Measurements from ENCODE around the gene CD2AP.
A peak's percentile ranks its signal among the peaks of the same experiment; 100 is the strongest.
"Not testable (repeated sequence)": the region's sequence is repeated elsewhere in the genome, so short reads cannot be mapped to it uniquely, and the experiment has no call there.

Gene CD2AP

DNA sequence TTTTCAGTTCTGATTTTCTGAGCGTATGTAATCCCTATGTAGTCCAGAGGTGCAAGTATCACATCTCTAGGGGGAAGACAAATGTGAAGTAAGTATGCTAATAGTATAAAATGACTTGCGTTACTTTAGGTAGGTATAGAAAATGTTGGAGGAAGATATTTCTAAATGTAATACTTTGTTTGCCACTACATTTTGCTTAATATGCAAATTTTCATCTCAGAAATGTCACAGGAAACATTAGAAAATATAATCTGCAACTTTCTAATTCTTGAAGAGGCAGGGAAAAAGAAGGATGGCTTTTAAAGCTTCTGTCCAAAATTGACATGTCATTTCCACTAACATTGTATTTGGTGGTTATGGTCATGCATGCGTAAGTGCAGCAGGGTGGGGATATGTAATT, 85.6 kb downstream of the CD2AP start:
- in situ Hi-C loops (cut with HindIII; ENCODE audit: low pct_unique_long_range_greater_than_20kb, low sequenced_read_pairs) = no loop called here
- no peak for DNase-seq (ENCODE audit: low read depth in 1 of 2, low spot score in 1 of 2)
- no peak for TF ChIP-seq JUND (IDR thresholded peaks at IDR 0.05; ENCODE audit: low read depth)

DNA sequence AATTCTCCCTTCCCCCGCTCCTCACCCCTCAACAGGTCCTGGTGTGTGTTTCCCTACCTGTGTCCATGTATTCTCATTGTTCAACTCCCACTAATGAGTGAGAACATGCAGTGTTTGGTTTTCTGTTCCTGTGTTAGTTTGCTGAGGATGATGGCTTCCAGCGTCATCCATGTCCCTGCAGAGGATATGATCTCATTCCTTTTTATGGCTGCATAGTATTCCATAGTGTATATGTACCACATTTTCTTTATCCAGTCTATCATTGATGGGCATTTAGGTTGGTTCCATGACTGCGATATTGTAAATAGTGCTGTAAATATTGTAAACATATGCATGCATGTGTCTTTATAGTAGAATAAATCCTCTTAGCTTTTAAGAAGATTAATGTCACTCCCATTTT, 89.0 kb downstream of the CD2AP start:
- DNase-seq (ENCODE audit: low read depth in 1 of 2, low spot score in 1 of 2); in situ Hi-C loops (cut with HindIII; ENCODE audit: low pct_unique_long_range_greater_than_20kb, low sequenced_read_pairs): not testable (repeated sequence)

DNA sequence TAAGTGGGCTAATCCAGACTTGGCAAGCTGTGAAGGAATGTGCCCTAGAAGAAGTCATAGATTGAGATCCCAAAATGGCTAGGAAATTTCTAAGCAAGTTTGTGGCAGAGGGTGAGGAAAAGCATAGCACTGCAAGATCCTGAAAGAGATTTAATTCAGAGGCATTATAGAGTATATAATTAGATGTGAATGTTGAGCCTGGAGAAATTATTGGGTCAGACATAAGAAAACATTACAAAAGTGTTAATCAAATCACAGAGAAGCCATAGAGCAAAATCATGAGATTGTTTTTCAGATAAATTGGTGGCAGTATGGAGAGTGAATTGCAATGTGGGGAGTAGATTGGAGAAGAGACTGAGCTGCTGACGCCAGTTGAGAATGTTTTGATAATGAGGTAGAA, 90.0 kb downstream of the CD2AP start:
- TF ChIP-seq JUND (IDR thresholded peaks at IDR 0.05; ENCODE audit: low read depth) = no peak
- no peak for DNase-seq (ENCODE audit: low read depth in 1 of 2, low spot score in 1 of 2)
- in situ Hi-C loops (cut with HindIII; ENCODE audit: low pct_unique_long_range_greater_than_20kb, low sequenced_read_pairs) = no loop called here

DNA sequence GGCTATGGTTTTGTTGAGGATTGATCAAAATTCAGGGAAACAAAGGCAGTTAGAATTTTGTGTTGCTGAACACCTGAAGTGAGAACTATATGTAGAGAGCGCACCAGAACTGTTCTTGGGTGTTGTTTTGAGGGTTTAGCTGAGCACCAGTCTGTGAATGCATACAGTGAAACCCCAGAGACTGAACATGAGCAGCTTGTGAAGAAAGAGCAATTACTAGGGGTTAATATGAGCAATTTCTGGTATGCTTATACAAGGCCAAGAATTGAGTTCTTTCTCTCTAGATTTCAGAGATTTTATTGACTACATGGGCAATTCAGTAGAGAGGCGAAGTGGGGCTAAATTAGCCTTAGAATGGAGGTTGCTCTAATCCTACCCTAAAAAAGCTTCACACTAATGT, 93.9 kb downstream of the CD2AP start:
- in situ Hi-C loops (cut with HindIII; ENCODE audit: low pct_unique_long_range_greater_than_20kb, low sequenced_read_pairs) = no loop called here
- no peak for DNase-seq (ENCODE audit: low read depth in 1 of 2, low spot score in 1 of 2)
- TF ChIP-seq JUND (IDR thresholded peaks at IDR 0.05; ENCODE audit: low read depth) = no peak

DNA sequence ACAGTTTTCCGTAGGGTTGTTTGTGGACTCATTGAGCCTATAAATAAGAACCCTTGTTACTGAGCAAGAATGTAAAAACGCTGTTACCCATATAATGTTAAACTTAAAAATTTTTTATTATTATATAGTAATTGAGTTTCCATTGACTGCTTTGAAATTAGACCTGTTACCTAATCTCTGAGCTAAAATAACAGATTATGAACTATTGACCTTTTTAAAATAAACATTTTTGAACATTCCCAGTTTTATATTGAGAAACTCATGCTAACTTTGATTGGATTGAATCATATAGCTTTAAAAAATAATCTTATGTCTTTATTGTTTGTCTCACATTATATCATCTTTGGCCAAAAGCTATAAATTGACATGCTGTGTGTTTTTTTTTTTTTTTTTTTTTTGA, 95.5 kb downstream of the CD2AP start:
- in situ Hi-C loops (cut with HindIII; ENCODE audit: low pct_unique_long_range_greater_than_20kb, low sequenced_read_pairs) = no loop called here
- DNase-seq (ENCODE audit: low read depth in 1 of 2, low spot score in 1 of 2) = no peak
- no peak for TF ChIP-seq JUND (IDR thresholded peaks at IDR 0.05; ENCODE audit: low read depth)

DNA sequence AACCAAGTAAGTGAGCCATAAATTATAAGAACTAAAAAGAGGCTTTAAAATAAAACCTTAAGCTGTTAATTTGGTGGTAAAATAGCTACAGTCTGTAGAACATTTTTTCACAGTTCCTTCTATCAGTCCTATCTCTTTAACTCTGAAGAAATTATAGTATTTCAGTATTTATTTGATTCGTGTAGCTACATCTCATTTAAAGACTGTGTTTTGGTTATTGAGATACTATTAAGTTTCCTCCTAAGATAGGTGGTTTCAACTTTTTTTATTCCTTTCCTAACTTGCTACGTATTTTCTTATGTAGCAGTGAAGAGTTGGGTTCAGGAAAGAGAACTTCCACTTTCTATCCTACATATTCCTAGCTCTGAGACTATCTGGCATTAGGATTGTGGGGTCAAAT, 97.2 kb downstream of the CD2AP start:
- no peak for DNase-seq (ENCODE audit: low read depth in 1 of 2, low spot score in 1 of 2)
- in situ Hi-C loops (cut with HindIII; ENCODE audit: low pct_unique_long_range_greater_than_20kb, low sequenced_read_pairs) = no loop called here
- TF ChIP-seq JUND (IDR thresholded peaks at IDR 0.05; ENCODE audit: low read depth) = no peak

DNA sequence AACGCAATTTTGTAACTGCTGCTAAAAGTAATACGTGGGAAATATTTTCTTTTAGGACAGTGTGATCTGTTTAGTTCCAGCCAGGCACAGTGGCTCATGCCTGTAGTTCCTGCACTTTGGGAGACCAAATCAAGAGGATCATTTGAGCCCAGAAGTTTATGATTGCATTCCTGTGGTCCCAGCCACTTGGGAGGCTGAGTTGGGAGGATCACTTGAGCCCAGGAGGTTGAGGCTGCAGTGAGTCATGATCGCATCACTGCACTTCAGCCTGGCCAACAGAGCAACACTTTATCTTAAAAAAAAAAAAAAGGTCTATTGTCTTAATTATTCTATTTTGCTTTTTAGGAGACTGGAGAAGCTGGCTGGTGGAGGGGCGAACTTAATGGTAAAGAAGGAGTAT, 101.5 kb downstream of the CD2AP start:
- in situ Hi-C loops (cut with HindIII; ENCODE audit: low pct_unique_long_range_greater_than_20kb, low sequenced_read_pairs) = no loop called here
- no peak for TF ChIP-seq JUND (IDR thresholded peaks at IDR 0.05; ENCODE audit: low read depth)
- DNase-seq (ENCODE audit: low read depth in 1 of 2, low spot score in 1 of 2) = no peak

DNA sequence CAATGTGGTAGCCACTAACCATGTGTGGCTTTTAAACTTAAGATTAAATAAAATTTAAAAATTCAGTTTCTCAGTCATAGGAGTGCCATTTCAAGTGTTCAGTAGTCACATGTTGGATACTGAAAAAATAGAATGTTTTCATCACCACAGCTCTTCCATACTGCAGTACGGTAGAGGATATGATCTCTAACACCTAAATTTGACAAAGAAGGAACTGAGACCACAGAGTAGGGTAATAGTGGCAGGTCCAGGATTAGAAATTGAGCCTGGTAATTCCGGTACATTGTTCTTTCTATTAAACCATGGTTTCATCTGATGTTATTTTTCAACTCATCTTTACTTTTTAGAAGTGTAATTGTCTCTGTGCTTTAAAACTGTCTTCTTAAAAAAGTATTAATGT, 104.0 kb downstream of the CD2AP start:
- in situ Hi-C loops (cut with HindIII; ENCODE audit: low pct_unique_long_range_greater_than_20kb, low sequenced_read_pairs) = no loop called here
- no peak for DNase-seq (ENCODE audit: low read depth in 1 of 2, low spot score in 1 of 2)
- TF ChIP-seq JUND (IDR thresholded peaks at IDR 0.05; ENCODE audit: low read depth) = no peak

DNA sequence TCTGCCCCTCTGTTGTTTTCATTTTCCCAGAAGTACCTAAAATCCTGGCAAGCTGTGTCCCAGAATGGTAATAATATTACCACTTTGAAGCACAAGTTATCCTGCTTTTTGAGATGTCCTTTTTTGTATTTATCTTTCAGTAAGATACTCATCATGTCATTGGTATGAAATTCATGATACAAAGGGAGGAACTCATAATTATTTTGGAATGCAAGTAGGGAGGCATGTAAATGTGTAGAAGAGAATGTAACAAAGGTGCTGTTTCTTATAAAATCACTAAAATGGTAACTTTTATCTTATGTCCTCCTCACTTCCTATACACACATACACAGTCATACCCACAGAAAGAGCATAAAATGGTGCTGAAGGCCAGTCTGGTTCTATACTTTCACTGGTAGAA, 109.9 kb downstream of the CD2AP start:
- TF ChIP-seq JUND (IDR thresholded peaks at IDR 0.05; ENCODE audit: low read depth) = no peak
- no peak for DNase-seq (ENCODE audit: low read depth in 1 of 2, low spot score in 1 of 2)
- in situ Hi-C loops (cut with HindIII; ENCODE audit: low pct_unique_long_range_greater_than_20kb, low sequenced_read_pairs) = no loop called here

DNA sequence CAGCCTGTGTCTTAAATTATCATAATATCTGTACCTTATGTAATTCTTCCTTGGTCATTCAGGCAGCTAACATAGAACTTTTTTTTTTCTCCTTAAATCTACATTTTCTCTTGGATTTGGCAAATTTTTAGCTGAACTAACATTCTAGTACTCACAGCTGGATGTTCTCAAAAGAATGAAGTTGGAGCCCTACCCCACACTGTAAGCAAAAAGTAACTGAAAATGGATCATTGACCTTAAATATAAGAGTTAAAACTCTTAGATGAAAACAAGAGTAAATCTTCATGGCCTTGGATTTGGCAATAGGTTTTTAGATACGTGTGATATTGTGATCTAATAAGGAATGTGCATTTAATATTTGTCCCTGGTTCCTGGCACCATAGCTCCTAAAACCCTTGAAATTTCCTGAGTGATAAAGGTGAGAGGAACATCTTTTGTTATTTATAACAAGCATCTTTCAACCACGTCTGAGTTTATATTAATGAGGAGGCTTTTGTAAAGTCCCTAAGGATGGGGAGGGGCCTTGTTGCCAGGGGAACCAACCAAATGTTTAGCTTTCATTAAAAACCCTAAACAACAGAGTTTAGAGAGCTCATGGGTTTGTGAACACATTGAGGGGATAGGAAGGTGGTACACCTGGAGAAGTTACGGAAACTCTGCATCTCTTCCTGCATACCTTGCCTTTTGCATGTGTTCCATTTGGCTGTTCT, 114.7 kb downstream of the CD2AP start:
- DNase-seq (ENCODE audit: low read depth in 1 of 2, low spot score in 1 of 2) = no peak
- TF ChIP-seq JUND (IDR thresholded peaks at IDR 0.05; ENCODE audit: low read depth) = no peak
- in situ Hi-C loops (cut with HindIII; ENCODE audit: low pct_unique_long_range_greater_than_20kb, low sequenced_read_pairs) = no loop called here

DNA sequence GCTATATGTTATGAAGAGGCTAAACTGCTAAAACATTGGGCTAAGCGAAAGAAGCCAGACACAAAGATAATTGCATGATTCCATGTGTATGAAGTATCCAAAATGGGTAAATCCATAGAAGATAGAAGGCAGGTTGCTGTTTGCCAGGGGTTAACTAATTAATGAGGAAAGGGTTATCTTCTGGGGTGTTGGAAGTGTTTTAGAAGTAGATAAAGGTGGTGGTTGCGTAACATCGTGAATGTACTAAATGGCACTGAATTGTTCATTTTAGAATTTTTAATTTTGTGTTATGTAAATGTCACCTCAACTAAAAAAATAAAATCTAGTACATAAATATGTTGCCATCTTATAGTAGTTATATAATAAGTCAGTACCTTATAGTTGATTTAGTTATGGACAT, 116.4 kb downstream of the CD2AP start:
- TF ChIP-seq JUND (IDR thresholded peaks at IDR 0.05; ENCODE audit: low read depth) = no peak

DNA sequence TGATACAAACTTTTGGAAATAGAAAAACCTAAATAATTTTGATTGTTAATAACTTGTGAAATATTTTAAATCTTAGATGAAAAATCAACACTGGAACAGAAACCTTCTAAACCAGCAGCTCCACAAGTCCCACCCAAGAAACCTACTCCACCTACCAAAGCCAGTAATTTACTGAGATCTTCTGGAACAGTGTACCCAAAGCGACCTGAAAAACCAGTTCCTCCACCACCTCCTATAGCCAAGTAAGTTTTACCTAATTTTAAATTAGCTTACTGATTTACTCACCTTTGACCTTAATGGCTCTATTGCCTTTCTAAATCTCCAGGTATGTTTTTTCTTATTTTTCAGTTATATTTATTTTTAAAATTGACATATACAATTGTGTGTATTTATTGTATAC, 118.2 kb downstream of the CD2AP start:
- in situ Hi-C loops (cut with HindIII; ENCODE audit: low pct_unique_long_range_greater_than_20kb, low sequenced_read_pairs) = no loop called here
- peak; percentile 2 to 72 for DNase-seq (ENCODE audit: low read depth in 1 of 2, low spot score in 1 of 2)
- no peak for TF ChIP-seq JUND (IDR thresholded peaks at IDR 0.05; ENCODE audit: low read depth)

More for the DNA sequence above, 116.4 kb downstream of the CD2AP start:
- in situ Hi-C loops (cut with HindIII; ENCODE audit: low pct_unique_long_range_greater_than_20kb, low sequenced_read_pairs) = no loop called here
- no peak for DNase-seq (ENCODE audit: low read depth in 1 of 2, low spot score in 1 of 2)

DNA sequence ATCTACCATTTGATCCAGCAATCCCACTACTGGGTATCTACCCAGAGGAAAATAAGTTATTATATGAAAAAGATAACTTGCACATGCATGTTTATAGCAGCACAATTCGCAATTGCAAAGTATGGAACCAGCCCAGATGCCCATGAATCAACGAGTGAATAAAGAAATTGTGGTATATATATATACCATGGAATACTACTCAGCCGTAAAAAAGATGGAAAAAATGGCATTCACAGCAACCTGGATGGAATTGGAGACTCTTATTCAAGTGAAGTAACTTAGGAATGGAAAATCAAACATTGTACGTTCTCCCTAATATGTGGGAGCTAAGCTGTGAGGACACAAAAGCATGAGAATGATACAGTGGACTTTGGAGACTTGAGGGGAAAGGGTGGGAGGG, 120.8 kb downstream of the CD2AP start:
- in situ Hi-C loops (cut with HindIII; ENCODE audit: low pct_unique_long_range_greater_than_20kb, low sequenced_read_pairs) = no loop called here

DNA sequence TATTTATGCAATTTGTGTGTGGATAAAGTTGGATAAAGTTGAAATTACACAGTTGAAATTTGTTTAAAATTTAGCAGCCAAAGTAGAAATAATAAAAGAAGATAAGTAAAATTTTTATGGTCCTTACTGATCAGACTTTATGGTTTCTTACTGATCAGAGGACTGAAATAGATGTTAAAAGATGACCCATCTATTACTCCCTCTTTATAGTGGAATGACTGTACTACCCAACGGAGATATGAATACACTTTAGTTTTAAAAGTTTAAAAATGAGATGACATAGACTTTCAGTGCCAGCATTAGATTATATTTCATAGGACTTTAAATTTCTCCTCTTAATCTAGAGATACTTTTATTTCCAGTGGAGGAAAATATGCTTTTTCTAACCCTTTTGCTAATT, 121.9 kb downstream of the CD2AP start:
- in situ Hi-C loops (cut with HindIII; ENCODE audit: low pct_unique_long_range_greater_than_20kb, low sequenced_read_pairs) = no loop called here
- TF ChIP-seq JUND (IDR thresholded peaks at IDR 0.05; ENCODE audit: low read depth) = no peak
- no peak for DNase-seq (ENCODE audit: low read depth in 1 of 2, low spot score in 1 of 2)

More for the DNA sequence above, 120.8 kb downstream of the CD2AP start:
- TF ChIP-seq JUND (IDR thresholded peaks at IDR 0.05; ENCODE audit: low read depth) = no peak
- no peak for DNase-seq (ENCODE audit: low read depth in 1 of 2, low spot score in 1 of 2)

Measured in T47D (cell line).